Left ventricle myocardium inferior (tissue), 1 donor: ENCODE measurements around the gene TMEM132D. TPM values are rescaled to one million over a fixed set of nuclear protein-coding genes. Genes with fewer than 3 reads are reported as not detected.

Source experiments
- DNase-seq: peaks from one replicate; pipeline ENCODE4 v3.0.0-alpha.2; 2020
- H3K27ac ChIP-seq: fragments of 200-600 bp; replicated peaks from 2 replicates; pipeline ENCODE4 v1.8.0; 2021
- H3K27me3 ChIP-seq: fragments of 200-600 bp; 2 replicates; pipeline ENCODE4 v1.8.0; 2021; ENCODE audit warnings: low read depth
- H3K36me3 ChIP-seq: fragments of 200-600 bp; 2 replicates; pipeline ENCODE4 v1.8.0; 2021
- H3K4me1 ChIP-seq: fragments of 200-600 bp; 2 replicates; pipeline ENCODE4 v1.8.0; 2021
- H3K4me3 ChIP-seq: fragments of 200-600 bp; 2 replicates; pipeline ENCODE4 v1.8.0; 2021; ENCODE audit warnings: mild to moderate bottlenecking, moderate library complexity
- H3K9me3 ChIP-seq: fragments of 200-600 bp; replicated peaks from 2 replicates; pipeline ENCODE4 v1.8.0; 2021
- intact Hi-C: fragments of 100-400 bp; cut with micrococcal nuclease; formaldehyde crosslinking; loops from one replicate; pipeline ENCODE4 v1.11.0; 2022
- total RNA-seq: library from RNA; stranded (reverse); fragmentation: NEBNext Ultra II Directional; extraction: Animal tissue kit (Norgen Biotek cat#: 25700); gene quantifications from one replicate; pipeline ENCODE4 v1.2.1, GENCODE V29; 2021
- TF ChIP-seq, protein P1 (sequence below): fragments of 200-600 bp; IDR thresholded peaks from 2 replicates; pipeline ENCODE4 v1.8.0; 2021; ENCODE audit warnings: antibody characterized with exemption, mild to moderate bottlenecking, borderline replicate concordance
- donor health status: DM: no; HTN: yes; CAD: no; lungs with severe emphysema.

TMEM132D gene
- total RNA-seq, 1 donor from 2014 or later: not detected

DNA sequence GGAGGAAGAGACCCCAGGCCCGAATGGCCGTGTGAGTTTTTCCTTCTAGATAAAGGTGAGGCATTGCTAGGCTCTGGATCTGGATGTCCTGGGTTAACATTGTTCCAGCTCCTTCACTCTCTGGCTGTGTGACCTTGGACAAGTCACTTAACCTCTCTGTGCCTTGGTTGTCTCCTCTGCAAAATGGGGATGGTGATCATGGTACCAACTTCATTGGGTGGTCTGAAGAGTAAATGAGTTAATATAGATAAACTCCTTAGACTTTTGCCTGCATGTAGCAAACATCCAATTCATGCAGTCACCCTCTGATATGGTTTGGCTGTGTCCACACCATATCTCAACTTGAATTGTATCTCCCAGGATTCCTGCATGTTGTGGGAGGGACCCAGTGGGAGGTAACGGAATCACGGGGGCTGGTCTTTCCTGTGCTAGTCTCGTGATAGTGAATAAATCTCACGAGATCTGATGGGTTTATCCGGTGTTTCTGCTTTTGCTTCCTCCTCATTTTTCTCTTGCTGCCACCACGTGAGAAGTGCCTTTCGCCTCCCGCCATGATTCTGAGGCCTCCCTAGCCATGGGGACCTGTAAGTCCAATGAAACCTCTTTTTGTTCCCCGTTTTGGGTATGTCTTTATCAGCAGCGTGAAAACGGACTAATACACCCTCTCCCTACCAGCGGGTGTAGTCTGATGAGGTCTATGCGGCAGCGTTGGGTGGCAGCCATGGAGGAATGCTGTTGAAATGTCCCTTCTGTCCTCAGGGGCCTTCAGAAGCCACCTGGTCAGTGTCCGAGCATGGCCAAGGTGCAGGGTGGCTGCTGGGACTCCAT, 794.4 kb downstream of the TMEM132D start:
- Histone ChIP-seq H3K4me3 (no peak overlapping the region), H3K9me3 (peaks cover 29% of the 10 kb centered on the region), H3K27me3 (peaks cover 7% of the 10 kb centered on the region), H3K27ac (no peak overlapping the region), H3K4me1 (no peaks in the 10 kb centered on the region), H3K36me3 (no peaks in the 10 kb centered on the region)
- no peak for DNase-seq
- intact Hi-C loops: no loop called here
- TF ChIP-seq, protein P1, sequence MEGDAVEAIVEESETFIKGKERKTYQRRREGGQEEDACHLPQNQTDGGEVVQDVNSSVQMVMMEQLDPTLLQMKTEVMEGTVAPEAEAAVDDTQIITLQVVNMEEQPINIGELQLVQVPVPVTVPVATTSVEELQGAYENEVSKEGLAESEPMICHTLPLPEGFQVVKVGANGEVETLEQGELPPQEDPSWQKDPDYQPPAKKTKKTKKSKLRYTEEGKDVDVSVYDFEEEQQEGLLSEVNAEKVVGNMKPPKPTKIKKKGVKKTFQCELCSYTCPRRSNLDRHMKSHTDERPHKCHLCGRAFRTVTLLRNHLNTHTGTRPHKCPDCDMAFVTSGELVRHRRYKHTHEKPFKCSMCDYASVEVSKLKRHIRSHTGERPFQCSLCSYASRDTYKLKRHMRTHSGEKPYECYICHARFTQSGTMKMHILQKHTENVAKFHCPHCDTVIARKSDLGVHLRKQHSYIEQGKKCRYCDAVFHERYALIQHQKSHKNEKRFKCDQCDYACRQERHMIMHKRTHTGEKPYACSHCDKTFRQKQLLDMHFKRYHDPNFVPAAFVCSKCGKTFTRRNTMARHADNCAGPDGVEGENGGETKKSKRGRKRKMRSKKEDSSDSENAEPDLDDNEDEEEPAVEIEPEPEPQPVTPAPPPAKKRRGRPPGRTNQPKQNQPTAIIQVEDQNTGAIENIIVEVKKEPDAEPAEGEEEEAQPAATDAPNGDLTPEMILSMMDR: no peak

DNA sequence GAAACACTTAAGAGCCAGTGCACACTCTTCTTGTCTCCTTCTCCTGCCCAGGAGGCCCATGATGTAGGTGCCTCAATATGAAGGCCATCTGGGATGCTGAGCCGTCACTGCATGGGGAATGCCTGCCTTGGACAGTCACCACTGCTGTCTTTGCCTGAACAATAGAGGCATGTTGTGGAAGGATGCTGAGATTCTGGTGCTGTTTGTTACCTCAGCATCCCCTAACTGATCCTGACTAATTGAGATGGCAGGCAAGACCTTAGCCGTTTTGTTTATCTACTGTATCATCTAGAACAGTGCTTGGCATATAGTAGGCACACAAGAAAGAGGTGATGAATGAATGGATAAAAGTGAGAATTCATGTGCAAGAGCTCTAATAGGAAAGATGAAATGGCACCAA, 797.1 kb downstream of the TMEM132D start:
- Histone ChIP-seq H3K4me3 (no peak overlapping the region), H3K36me3 (no peaks in the 10 kb centered on the region), H3K4me1 (no peaks in the 10 kb centered on the region), H3K27ac (no peak overlapping the region), H3K27me3 (peaks cover 6% of the 10 kb centered on the region), H3K9me3 (peaks cover 26% of the 10 kb centered on the region)
- TF ChIP-seq, protein P1: no peak
- intact Hi-C loops: no loop called here
- DNase-seq: no peak

DNA sequence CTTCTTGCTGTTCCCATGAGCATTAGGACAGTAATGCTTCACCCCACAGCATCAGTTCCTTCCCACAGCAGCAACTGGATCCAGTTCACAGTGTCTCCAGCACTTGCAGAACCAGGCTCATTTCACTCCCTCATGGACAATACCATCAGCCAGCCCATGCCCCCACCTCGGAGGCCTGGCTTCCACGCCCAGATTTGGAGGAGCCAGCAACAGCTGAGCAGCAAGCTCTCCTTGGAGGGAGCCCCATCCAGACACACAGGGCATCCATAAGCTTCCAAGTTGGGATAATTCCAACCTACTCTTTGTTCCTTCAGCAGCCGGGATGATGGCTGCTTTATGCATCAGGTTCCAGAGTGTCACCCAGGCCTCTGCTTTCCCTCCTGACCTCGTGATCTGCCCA, 800.6 kb downstream of the TMEM132D start:
- Histone ChIP-seq H3K4me3 (no peak overlapping the region), H3K4me1 (no peaks in the 10 kb centered on the region), H3K36me3 (no peaks in the 10 kb centered on the region), H3K27ac (no peak overlapping the region), H3K27me3 (peaks cover 6% of the 10 kb centered on the region), H3K9me3 (peaks cover 18% of the 10 kb centered on the region)
- DNase-seq: no peak
- TF ChIP-seq, protein P1: no peak
- intact Hi-C loops: no loop called here

DNA sequence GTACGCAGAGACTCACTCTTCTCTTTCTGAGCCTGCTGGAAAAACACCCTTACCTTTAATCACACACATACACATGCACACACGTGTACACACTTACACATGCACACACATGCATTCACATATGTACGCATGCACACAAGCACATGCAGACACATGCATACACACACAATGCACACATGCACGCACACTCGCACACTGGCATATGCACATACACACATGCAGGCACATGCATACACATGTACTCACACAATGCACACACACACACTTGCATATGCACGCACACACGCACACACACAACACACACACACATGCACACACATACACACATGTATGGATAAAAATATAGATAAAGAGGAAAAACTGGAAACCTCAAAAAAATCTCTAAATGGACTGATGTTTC, 801.6 kb downstream of the TMEM132D start:
- intact Hi-C loops: no loop called here

DNA sequence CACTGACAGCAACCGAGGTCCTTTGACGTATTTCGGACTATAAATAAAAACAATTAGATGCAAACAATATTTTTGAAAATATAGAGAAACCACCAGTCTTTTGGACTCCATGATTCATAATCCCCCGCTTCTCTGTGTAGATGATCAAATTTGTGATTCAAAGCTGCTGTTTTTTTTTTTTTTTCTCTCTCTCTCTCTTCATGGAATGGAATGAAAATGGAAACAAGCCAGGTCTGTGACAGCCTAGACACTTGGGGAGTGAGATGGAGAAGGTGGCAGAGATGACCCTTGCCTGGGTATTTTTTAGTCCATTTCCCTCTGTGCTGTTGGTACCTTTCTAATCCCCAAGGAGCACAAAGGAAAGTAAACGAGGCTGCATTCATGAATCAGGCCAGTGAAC, 802.0 kb downstream of the TMEM132D start:
- intact Hi-C loops: no loop called here

More for the DNA sequence above, 801.6 kb downstream of the TMEM132D start:
- Histone ChIP-seq H3K9me3 (peaks cover 18% of the 10 kb centered on the region), H3K36me3 (no peaks in the 10 kb centered on the region), H3K27me3 (peaks cover 6% of the 10 kb centered on the region), H3K4me3 (no peak overlapping the region), H3K27ac (no peak overlapping the region), H3K4me1 (no peaks in the 10 kb centered on the region)
- no peak for DNase-seq
- TF ChIP-seq, protein P1: no peak

More for the DNA sequence above, 802.0 kb downstream of the TMEM132D start:
- peaks cover 15% of the 10 kb centered on the region for H3K9me3 ChIP-seq
- H3K27me3 ChIP-seq: peaks cover 6% of the 10 kb centered on the region
- H3K27ac ChIP-seq: no peak overlapping the region
- H3K36me3 ChIP-seq: no peaks in the 10 kb centered on the region
- TF ChIP-seq, protein P1: no peak
- H3K4me1 ChIP-seq: no peaks in the 10 kb centered on the region
- no peak overlapping the region for H3K4me3 ChIP-seq
- no peak for DNase-seq
